Body of pancreas (tissue), 4 donors: Measurements from ENCODE around the gene TMEM121.
A peak's percentile ranks its signal among the peaks of the same experiment; 100 is the strongest.

Source experiments
- POLR2A ChIP-seq, 3 donors: fragments of 450-650 bp; IDR thresholded peaks; one replicate each; pipeline ENCODE4 v1.6.1; 2016; ENCODE audit warnings: antibody characterized with exemption in 3 of 3, mild to moderate bottlenecking in 2 of 3
- TF ChIP-seq, protein P1 (sequence below), 7 experiments: fragments of 450-650 bp in 4 of 7; fragments of 200-600 bp in 3 of 7; sonication (generic) in 3 of 7; IDR thresholded peaks; one replicate each; pipeline ENCODE4 v1.5.1; 2016 to 2019; ENCODE audit warnings: antibody characterized with exemption in 7 of 7

- TF ChIP-seq, protein P1, sequence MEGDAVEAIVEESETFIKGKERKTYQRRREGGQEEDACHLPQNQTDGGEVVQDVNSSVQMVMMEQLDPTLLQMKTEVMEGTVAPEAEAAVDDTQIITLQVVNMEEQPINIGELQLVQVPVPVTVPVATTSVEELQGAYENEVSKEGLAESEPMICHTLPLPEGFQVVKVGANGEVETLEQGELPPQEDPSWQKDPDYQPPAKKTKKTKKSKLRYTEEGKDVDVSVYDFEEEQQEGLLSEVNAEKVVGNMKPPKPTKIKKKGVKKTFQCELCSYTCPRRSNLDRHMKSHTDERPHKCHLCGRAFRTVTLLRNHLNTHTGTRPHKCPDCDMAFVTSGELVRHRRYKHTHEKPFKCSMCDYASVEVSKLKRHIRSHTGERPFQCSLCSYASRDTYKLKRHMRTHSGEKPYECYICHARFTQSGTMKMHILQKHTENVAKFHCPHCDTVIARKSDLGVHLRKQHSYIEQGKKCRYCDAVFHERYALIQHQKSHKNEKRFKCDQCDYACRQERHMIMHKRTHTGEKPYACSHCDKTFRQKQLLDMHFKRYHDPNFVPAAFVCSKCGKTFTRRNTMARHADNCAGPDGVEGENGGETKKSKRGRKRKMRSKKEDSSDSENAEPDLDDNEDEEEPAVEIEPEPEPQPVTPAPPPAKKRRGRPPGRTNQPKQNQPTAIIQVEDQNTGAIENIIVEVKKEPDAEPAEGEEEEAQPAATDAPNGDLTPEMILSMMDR (IDR thresholded peaks at IDR 0.05), result peak; percentile 59 to 99 (median 84)
- TF ChIP-seq POLR2A (IDR thresholded peaks at IDR 0.05), result peak; percentile 58 to 91 (median 64)
Measured at GRCh38 chr14:105490572-105491365, 35.6 kb upstream of the TMEM121 start, which contains the start of gene TEDC1.
